DOHH2 (cell line): ENCODE data around the gene HHAT.

Experiments
- H3F3A ChIP-seq: fragments of 200-600 bp; sonication (generic), shearing (Covaris generic); 2 replicates; pipeline ENCODE4 v1.6.0; 2016; ENCODE audit warnings: antibody characterized with exemption, mild to moderate bottlenecking; ENCODE audit not compliant: control insufficient read depth, insufficient read depth
- H3K27ac ChIP-seq: fragments of 200-600 bp; sonication (generic); 2 replicates; pipeline ENCODE4 v1.5.1; 2014; ENCODE audit warnings: low read depth, mild to moderate bottlenecking, low read length, moderate library complexity
- H3K27me3 ChIP-seq: fragments of 200-600 bp; sonication (generic); 2 replicates; pipeline ENCODE4 v1.6.1; 2014; ENCODE audit warnings: mild to moderate bottlenecking, low read length, mixed read lengths; ENCODE audit not compliant: control insufficient read depth
- H3K36me3 ChIP-seq: fragments of 200-600 bp; sonication (generic); 2 replicates; pipeline ENCODE4 v1.6.1; 2014; ENCODE audit warnings: mild to moderate bottlenecking, low read length, moderate library complexity, mixed read lengths; ENCODE audit not compliant: control insufficient read depth
- H3K4me1 ChIP-seq: fragments of 200-600 bp; sonication (generic); 2 replicates; pipeline ENCODE4 v1.6.1; 2014; ENCODE audit warnings: mild to moderate bottlenecking, low read length, mixed read lengths; ENCODE audit not compliant: control insufficient read depth
- H3K4me2 ChIP-seq: fragments of 200-600 bp; sonication (generic); 2 replicates; pipeline ENCODE4 v1.6.0; 2014; ENCODE audit warnings: mild to moderate bottlenecking, low read length, moderate library complexity
- H3K4me3 ChIP-seq: fragments of 200-600 bp; sonication (generic); 2 replicates; pipeline ENCODE4 v1.5.1; 2014; ENCODE audit warnings: mild to moderate bottlenecking, low read length, mixed read lengths
- H3K79me2 ChIP-seq: fragments of 200-600 bp; sonication (generic); 2 replicates; pipeline ENCODE4 v1.6.1; 2014; ENCODE audit warnings: mild to moderate bottlenecking, low read length, mixed read lengths; ENCODE audit not compliant: control insufficient read depth
- H3K9me2 ChIP-seq: fragments of 200-600 bp; sonication (generic); replicated peaks from 2 replicates; pipeline ENCODE4 v1.6.1; 2014; ENCODE audit warnings: mild to moderate bottlenecking, low read length, mixed read lengths; ENCODE audit not compliant: control insufficient read depth
- H3K9me3 ChIP-seq: fragments of 200-600 bp; sonication (generic); 2 replicates; pipeline ENCODE4 v1.6.1; 2014; ENCODE audit warnings: antibody characterized with exemption, low read length, mixed read lengths; ENCODE audit not compliant: control insufficient read depth, insufficient read depth
- H4K20me1 ChIP-seq: fragments of 200-600 bp; sonication (generic); 2 replicates; pipeline ENCODE4 v1.6.0; 2014; ENCODE audit warnings: low read depth, mild to moderate bottlenecking, antibody characterized with exemption, low read length, moderate library complexity; ENCODE audit not compliant: control insufficient read depth, insufficient read depth
- CTCF ChIP-seq: fragments of 200-600 bp; sonication (generic); IDR thresholded peaks from one replicate; pipeline ENCODE4 v1.5.1; 2014; ENCODE audit warnings: antibody characterized with exemption, mild to moderate bottlenecking, low read depth, low read length; ENCODE audit not compliant: poor library complexity, severe bottlenecking
- EZH2phosphoT487 ChIP-seq: fragments of 200-600 bp; sonication (generic); IDR thresholded peaks from 2 replicates; pipeline ENCODE4 v1.6.1; 2017; ENCODE audit warnings: borderline replicate concordance, mild to moderate bottlenecking, antibody characterized with exemption, low read length, moderate library complexity, mixed read lengths

Gene HHAT

GRCh38 chr1:210372491-210372890, 43.8 kb downstream of the HHAT start:
- Histone ChIP-seq H3K27me3 (peaks cover 3% of the 10 kb centered on the region), H3F3A (peaks cover 2% of the 10 kb centered on the region; the same call in 1 of the 2 replicates), H3K27ac (no peak overlapping the region), H3K9me3 (no peaks in the 10 kb centered on the region), H3K9me2 (no peaks in the 10 kb centered on the region), H3K4me3 (no peak overlapping the region), H3K4me2 (no peak overlapping the region), H4K20me1 (no peaks in the 10 kb centered on the region), H3K4me1 (no peaks in the 10 kb centered on the region), H3K36me3 (no peaks in the 10 kb centered on the region), H3K79me2 (no peaks in the 10 kb centered on the region)
- TF ChIP-seq EZH2phosphoT487 (no peak), CTCF (no peak)

GRCh38 chr1:210372931-210373627, 44.4 kb downstream of the HHAT start:
- no peaks in the 10 kb centered on the region for H3K79me2 ChIP-seq
- H3K27me3 ChIP-seq, result peaks cover 6% of the 10 kb centered on the region
- H3K4me2 ChIP-seq, result no peak overlapping the region
- no peaks in the 10 kb centered on the region for H3K9me2 ChIP-seq
- TF ChIP-seq EZH2phosphoT487 (no peak), CTCF (no peak)
- H4K20me1 ChIP-seq, result no peaks in the 10 kb centered on the region
- peaks cover 2% of the 10 kb centered on the region; the same call in 1 of the 2 replicates for H3F3A ChIP-seq
- no peak overlapping the region for H3K27ac ChIP-seq
- no peak overlapping the region for H3K4me3 ChIP-seq
- H3K9me3 ChIP-seq, result no peaks in the 10 kb centered on the region
- no peaks in the 10 kb centered on the region for H3K4me1 ChIP-seq
- no peaks in the 10 kb centered on the region for H3K36me3 ChIP-seq

- Histone ChIP-seq H3K4me2 (no peak overlapping the region), H3K79me2 (no peaks in the 10 kb centered on the region), H3K9me3 (no peaks in the 10 kb centered on the region), H3K4me3 (no peak overlapping the region), H3K36me3 (no peaks in the 10 kb centered on the region), H3K27ac (no peak overlapping the region), H3K4me1 (no peaks in the 10 kb centered on the region), H3K9me2 (no peaks in the 10 kb centered on the region), H4K20me1 (no peaks in the 10 kb centered on the region), H3F3A (peaks cover 2% of the 10 kb centered on the region; the same call in 1 of the 2 replicates), H3K27me3 (peaks cover 6% of the 10 kb centered on the region)
- TF ChIP-seq EZH2phosphoT487 (no peak), CTCF (no peak)
These were observed 44.9 kb downstream of the HHAT start for GRCh38 chr1:210373628-210373877.
